Measurements from ENCODE around the gene FN1.

The FN1 gene

DNA sequence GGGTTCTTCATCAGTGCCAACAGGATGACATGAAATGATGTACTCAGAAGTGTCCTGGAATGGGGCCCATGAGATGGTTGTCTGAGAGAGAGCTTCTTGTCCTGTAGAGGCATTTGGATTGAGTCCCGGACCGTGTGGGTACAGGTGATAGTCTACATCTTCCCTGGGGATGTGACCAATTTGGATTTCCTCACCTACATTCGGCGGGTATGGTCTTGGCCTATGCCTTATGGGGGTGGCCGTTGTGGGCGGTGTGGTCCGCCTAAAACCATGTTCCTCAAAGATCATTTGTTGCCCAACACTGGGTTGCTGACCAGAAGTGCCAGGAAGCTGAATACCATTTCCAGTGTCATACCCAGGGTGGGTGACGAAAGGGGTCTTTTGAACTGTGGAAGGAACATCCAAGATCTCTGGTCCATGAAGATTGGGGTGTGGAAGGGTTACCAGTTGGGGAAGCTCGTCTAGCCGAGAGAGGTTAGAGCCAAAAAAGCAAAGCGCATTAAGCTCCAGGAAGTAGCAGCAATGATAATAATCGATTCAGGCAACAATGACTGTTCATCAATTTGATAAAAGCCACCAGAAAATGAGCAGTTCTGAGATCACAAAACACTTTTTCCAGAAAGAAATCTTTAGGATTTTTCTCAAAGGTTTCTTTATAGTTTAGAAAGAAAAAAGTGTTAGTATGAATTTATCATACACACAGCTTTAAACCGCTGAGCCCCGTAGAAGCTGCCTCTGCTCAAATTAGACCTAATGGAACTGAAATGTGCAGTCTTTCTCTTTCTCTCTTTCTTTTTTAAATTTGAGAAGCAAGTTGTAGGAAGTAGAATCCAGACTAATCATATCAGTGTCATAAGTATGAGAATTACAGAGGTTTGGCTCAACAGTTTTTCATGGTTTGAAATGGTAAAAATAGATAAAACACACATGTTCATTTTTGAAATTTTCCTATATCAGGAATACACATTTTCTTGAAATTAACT lies 63.7 kb downstream of the FN1 start:
- no peaks in the 10 kb centered on the region for H3K9me2 ChIP-seq (replicated peaks; ENCODE audit: low read depth, low read length)
- H3K9ac ChIP-seq (ENCODE audit: low read depth, low read length, poor library complexity, severe bottlenecking): no peak overlapping the region
- H2AFZ ChIP-seq (ENCODE audit: low read length): no peak overlapping the region
- no peaks in the 10 kb centered on the region for H3K9me3 ChIP-seq (ENCODE audit: insufficient read depth, low read depth, low read length)
- no peaks in the 10 kb centered on the region for H3F3A ChIP-seq (ENCODE audit: low read depth)
- H3K27me3 ChIP-seq (ENCODE audit: insufficient read depth, low read length, poor library complexity, severe bottlenecking): no peaks in the 10 kb centered on the region
- H3K4me1 ChIP-seq (ENCODE audit: insufficient read depth, low read length, poor library complexity, severe bottlenecking): no peaks in the 10 kb centered on the region
- H3K4me2 ChIP-seq (ENCODE audit: low read depth, low read length, poor library complexity, severe bottlenecking): no peak overlapping the region
- no peaks in the 10 kb centered on the region for H3K36me3 ChIP-seq (ENCODE audit: insufficient read depth, low read length)
- H4K20me1 ChIP-seq (ENCODE audit: insufficient read depth, low read length, poor library complexity, severe bottlenecking): no peaks in the 10 kb centered on the region
- H3K4me3 ChIP-seq (ENCODE audit: low read length, poor library complexity, severe bottlenecking): no peak overlapping the region
- TF ChIP-seq, protein P1, sequence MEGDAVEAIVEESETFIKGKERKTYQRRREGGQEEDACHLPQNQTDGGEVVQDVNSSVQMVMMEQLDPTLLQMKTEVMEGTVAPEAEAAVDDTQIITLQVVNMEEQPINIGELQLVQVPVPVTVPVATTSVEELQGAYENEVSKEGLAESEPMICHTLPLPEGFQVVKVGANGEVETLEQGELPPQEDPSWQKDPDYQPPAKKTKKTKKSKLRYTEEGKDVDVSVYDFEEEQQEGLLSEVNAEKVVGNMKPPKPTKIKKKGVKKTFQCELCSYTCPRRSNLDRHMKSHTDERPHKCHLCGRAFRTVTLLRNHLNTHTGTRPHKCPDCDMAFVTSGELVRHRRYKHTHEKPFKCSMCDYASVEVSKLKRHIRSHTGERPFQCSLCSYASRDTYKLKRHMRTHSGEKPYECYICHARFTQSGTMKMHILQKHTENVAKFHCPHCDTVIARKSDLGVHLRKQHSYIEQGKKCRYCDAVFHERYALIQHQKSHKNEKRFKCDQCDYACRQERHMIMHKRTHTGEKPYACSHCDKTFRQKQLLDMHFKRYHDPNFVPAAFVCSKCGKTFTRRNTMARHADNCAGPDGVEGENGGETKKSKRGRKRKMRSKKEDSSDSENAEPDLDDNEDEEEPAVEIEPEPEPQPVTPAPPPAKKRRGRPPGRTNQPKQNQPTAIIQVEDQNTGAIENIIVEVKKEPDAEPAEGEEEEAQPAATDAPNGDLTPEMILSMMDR (conservative IDR thresholded peaks at IDR 0.05; ENCODE audit: low read length): no peak
- no peak for TF ChIP-seq EZH2phosphoT487 (IDR thresholded peaks at IDR 0.05; ENCODE audit: borderline replicate concordance)
- no peaks in the 10 kb centered on the region for H3K79me2 ChIP-seq (ENCODE audit: insufficient read depth, low read length)

DNA sequence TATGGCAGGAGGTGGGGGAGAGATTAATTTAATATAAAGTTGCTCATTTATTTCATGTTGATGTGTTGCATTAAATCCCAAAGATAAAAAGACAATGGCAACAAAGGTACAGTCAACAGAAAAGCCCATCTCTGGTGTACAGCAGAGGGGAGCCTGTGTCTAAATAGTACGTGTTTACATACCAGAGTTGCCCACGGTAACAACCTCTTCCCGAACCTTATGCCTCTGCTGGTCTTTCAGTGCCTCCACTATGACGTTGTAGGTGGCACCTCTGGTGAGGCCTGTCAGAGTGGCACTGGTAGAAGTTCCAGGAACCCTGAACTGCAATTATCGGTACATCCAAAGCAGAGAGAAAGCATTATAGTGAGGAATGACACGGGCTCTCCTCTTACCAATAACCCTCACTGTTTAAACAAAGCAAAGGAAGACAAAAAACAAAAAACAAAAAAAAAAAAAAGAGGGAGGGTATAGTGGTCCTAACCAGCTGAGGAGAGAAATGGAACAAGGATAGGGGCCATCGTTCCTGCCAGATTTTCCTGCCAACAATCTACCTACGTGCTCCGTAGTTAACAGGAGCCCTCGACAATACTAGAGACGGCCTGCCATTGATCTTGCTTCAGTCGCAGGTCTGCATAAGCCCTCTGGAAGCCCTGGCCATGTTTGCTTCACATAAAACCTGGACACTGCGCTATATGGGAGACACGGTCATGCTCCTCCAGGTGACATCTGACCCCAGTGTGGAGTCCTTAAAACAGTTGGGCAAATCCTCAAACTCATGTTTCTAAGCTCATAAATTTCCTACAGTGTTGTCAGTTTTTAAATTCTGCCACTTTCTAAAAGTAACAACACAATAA lies 65.5 kb downstream of the FN1 start:
- no peaks in the 10 kb centered on the region for H3K36me3 ChIP-seq (ENCODE audit: insufficient read depth, low read length)
- H3K9ac ChIP-seq (ENCODE audit: low read depth, low read length, poor library complexity, severe bottlenecking): no peak overlapping the region
- H3K9me2 ChIP-seq (replicated peaks; ENCODE audit: low read depth, low read length): no peaks in the 10 kb centered on the region
- no peak overlapping the region for H3K4me2 ChIP-seq (ENCODE audit: low read depth, low read length, poor library complexity, severe bottlenecking)
- no peak overlapping the region for H2AFZ ChIP-seq (ENCODE audit: low read length)
- no peaks in the 10 kb centered on the region for H3F3A ChIP-seq (ENCODE audit: low read depth)
- H3K79me2 ChIP-seq (ENCODE audit: insufficient read depth, low read length): no peaks in the 10 kb centered on the region
- H4K20me1 ChIP-seq (ENCODE audit: insufficient read depth, low read length, poor library complexity, severe bottlenecking): no peaks in the 10 kb centered on the region
- H3K4me1 ChIP-seq (ENCODE audit: insufficient read depth, low read length, poor library complexity, severe bottlenecking): no peaks in the 10 kb centered on the region
- no peak overlapping the region for H3K4me3 ChIP-seq (ENCODE audit: low read length, poor library complexity, severe bottlenecking)
- no peaks in the 10 kb centered on the region for H3K9me3 ChIP-seq (ENCODE audit: insufficient read depth, low read depth, low read length)
- H3K27me3 ChIP-seq (ENCODE audit: insufficient read depth, low read length, poor library complexity, severe bottlenecking): no peaks in the 10 kb centered on the region
- TF ChIP-seq EZH2phosphoT487 (IDR thresholded peaks at IDR 0.05; ENCODE audit: borderline replicate concordance): no peak
- TF ChIP-seq, protein P1 (conservative IDR thresholded peaks at IDR 0.05; ENCODE audit: low read length): no peak

DNA sequence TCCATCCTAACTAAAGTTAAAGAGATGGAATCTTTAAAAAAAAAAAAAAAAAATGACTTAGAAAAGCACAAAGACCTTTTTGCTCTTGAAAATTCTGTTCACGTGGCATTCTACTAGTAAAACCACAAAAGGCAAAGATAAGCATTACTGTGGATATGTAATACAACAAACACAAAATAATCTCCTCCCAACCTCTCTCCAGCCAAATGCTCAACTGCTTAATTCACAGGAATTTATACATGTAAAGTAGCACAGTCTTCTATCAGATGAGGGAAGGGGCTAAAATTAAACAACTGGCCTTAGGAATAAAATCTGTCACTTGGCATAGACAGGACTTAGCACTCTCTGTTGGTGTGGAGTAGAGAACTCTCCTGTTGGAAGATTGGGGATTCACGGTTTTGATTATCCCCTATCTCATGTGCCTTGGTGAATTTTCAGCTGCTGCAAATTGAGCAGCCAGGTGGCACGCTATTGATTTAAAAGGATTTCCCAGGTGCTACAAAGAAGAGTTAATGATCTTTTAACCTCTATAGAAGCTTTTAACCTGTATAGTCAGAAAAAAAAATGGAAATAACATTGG lies 66.6 kb downstream of the FN1 start:
- H3K4me3 ChIP-seq (ENCODE audit: low read length, poor library complexity, severe bottlenecking): no peak overlapping the region
- no peak overlapping the region for H3K4me2 ChIP-seq (ENCODE audit: low read depth, low read length, poor library complexity, severe bottlenecking)
- H3K36me3 ChIP-seq (ENCODE audit: insufficient read depth, low read length): no peaks in the 10 kb centered on the region
- H2AFZ ChIP-seq (ENCODE audit: low read length): no peak overlapping the region
- no peaks in the 10 kb centered on the region for H3K27me3 ChIP-seq (ENCODE audit: insufficient read depth, low read length, poor library complexity, severe bottlenecking)
- no peak for TF ChIP-seq EZH2phosphoT487 (IDR thresholded peaks at IDR 0.05; ENCODE audit: borderline replicate concordance)
- TF ChIP-seq, protein P1 (conservative IDR thresholded peaks at IDR 0.05; ENCODE audit: low read length): no peak
- H3F3A ChIP-seq (ENCODE audit: low read depth): no peaks in the 10 kb centered on the region
- H4K20me1 ChIP-seq (ENCODE audit: insufficient read depth, low read length, poor library complexity, severe bottlenecking): no peaks in the 10 kb centered on the region
- H3K9me2 ChIP-seq (replicated peaks; ENCODE audit: low read depth, low read length): no peaks in the 10 kb centered on the region
- H3K4me1 ChIP-seq (ENCODE audit: insufficient read depth, low read length, poor library complexity, severe bottlenecking): no peaks in the 10 kb centered on the region
- no peaks in the 10 kb centered on the region for H3K79me2 ChIP-seq (ENCODE audit: insufficient read depth, low read length)
- H3K9me3 ChIP-seq (ENCODE audit: insufficient read depth, low read depth, low read length): no peaks in the 10 kb centered on the region
- no peak overlapping the region for H3K9ac ChIP-seq (ENCODE audit: low read depth, low read length, poor library complexity, severe bottlenecking)
